ENCODE results near the gene RIMS4.

GRCh38 chr20:44796758-44797457 lies 13.4 kb downstream of the RIMS4 start:
- no peak for TF ChIP-seq POLR2A (IDR thresholded peaks at IDR 0.05)
- no peak for TF ChIP-seq CTCF (IDR thresholded peaks at IDR 0.05)

Data from thyroid gland (tissue), 4 donors.